Anterior cingulate cortex (tissue), 58 donors: ENCODE results near the gene PALB2.
"Not testable (repeated sequence)": the region's sequence is repeated elsewhere in the genome, so short reads cannot be mapped to it uniquely, and the experiment has no call there.

Experiments used
- DNase-seq, 58 donors: peaks; one replicate each; lab custom pipeline; 2025; lab: John Stamatoyannopoulos, UW

PALB2 gene

DNA sequence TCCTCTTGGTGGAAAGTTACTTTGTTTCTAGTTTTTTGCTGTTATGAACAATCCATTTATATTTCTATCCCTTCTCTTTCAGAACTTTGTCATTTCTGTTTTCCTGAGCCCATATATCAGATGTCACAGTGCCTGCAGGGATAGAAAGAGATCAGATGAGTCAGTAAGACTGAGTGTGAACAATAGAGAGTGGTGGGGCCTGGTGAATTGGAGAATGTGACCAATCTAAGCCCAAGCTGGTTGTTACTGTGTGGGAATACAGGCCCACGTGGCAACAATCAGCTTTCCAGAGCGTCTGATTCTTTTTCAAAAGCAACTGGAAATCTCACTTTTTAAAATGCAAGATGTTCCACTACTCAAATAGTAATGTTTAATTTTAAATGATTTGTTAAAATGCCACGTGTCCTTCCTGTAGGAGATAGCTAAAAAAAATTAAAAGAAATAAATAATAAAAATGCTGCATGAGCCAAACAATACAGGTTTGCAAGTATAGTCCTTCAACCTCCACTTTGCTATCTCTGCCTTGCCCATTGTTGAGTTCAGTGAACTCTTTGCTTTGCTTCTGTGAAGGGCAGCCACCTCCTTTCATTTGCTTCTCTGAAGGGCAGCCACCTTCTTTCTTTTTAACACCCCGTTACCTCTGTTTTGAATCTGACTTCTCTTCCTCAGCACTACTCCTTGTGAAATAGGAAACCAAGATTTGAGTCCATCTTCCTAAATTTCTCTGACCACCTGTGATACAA is 9.7 kb upstream of the PALB2 start:
- DNase-seq, result peak in 10 of 58 donors; percentile 0 to 20 (median 6)

DNA sequence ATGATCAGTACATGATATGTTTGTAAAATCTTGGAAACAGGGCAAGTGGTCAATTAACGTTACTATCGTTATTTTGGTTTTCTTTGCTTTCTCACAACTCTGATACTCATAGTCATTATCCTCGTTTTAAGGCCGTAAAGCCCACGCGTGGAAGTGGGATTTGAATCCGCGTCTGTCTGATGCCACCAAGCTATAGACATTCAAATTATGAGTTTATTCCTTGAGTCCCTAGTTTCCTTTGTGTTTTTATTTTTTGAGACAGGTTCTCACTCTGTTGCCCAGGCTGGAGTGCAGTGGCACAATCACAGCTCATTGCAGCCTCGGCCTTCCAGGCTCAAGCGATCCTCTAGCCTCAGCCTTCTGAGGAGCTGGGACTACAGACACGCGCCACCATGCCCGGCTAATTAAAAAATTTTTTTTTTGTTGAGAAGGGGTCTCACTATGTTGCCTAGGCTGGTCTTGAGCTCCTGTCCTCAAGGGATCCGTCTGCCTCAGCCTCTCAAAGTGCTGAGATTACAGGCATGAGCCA is 1.2 kb upstream of the PALB2 start:
- no peak for DNase-seq

DNA sequence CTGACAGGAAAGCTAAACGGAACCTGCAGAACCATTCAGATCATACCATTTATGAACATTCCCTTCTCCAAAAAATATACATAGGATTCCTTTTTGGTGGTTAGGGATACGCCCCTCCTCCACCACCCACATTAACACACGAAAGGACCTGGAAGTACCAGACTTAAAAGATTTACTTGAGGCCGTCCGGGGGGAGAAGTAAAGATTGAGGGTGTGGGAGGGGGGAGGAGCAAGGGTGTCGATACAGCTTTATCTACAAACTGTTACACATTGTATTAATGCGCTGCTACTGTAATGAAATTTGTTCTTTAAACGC is 537 bp downstream of the PALB2 start:
- DNase-seq, result no peak

DNA sequence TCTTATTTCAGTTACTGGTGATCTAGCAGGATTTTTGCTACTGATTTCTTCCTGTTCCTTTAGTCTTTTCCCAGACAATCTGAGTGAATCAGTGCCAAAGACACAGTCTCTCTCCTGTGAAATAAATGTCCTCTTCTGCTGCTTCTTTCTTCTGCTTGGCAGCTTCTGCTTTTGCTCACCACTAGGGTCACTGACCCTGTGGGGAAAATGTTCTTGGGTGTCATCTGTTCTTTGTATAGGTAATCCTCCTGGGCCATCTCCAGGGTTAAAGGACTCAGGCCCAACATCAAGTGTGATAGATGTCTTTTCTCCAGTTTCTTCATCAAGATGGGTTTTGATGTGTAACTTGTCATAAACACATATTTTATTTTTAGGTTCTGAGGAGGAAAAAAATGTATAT is 5.2 kb downstream of the PALB2 start:
- no peak for DNase-seq

DNA sequence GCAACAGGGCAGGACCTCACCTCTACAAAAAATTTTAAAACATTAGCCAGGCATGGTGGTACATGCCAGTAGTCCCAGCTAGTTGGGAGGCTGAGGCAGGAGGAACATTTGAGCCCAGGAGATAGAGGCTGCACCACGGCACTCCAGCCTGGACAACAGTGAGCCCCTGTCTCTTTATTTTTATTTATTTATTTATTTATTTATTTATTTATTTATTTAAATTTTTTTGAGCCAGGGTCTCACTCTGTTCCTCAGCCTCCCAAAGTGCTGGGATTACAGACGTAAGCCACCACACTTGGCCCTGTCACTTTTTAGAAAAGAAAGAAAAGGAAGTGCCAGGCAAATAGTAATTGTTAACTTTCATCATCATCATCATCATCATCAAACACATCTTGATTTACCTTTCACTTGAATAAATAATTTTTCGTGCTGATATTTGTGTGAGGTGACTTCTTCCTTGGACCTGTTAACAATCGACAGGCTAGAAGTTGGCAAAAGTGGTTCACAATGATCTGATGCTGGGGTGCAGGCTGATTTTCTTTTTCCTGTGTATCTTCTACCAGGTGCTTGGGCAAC is 6.6 kb downstream of the PALB2 start:
- no peak for DNase-seq

DNA sequence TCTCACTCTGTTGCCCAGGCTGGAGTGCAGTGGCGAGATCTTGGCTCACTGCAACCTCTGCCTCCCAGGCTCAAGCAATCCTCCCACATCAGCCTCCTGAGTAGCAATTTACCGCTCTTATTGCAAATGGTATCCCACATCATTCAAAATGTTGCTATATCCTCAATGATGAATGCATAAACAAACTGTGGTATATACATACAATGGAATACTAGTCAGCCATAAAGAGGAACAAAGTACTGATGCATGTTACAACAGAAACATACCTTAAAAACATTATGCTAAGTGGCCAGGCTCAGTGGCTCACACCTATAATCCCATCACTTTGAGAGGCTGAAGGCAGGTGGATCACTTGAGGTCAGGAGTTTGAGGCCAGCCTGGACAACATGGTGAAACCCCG is 9.2 kb downstream of the PALB2 start:
- not testable (repeated sequence) for DNase-seq

DNA sequence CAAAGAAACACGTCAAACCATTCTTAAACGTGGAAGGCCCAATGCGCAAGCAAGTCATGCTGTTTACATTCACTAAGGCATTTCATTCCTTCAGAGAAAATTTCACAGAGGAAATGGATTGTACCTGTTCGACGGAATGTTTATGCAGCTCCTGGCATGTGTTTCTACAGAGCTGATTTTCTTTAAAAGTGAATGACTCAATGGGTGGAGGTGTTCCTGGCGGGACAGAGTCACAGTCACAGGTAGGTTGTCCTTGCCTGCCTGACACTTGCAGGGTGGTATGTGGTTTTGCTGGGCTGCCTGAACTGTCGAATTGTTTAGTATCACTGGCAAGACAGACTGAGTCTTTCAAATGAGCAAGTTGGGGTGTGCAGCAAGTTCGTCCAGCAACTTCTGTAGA is 11.6 kb downstream of the PALB2 start:
- DNase-seq, result no peak

DNA sequence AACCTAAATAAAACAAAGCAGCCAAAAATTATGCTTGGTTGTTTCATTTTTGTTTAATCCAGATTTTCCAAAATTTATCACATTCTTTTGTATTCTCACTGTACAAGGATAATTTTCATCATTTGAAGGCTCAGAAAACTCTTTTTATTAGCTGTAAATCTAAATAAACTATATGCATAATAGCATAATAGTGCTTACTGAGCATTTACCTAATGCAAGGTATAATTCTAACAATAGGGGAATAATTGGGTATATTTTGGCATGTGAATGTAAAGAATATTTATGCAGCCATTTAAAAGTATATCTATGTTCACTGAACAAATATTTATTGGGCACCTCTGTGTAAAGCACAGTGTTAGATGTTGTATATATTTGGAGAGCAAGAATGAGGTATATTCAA is 17.0 kb downstream of the PALB2 start:
- no peak for DNase-seq

DNA sequence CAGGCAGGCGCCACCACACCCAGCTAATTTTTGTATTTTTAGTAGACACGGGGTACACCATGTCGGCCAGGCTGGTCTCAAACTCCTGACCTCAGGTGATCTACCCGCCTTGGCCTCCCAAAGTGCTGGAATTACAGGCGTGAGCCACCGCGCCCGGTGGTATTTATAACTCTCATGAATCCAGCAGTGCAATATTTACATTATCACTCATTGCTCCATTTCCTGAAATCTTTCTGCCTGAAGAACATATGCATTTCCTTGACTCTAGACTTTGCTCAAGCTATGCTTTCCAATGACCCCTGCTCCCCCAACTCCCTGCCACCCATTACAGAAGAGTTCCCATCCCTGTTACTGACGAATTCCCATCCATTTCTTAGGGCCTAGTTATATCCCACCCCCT is 25.3 kb downstream of the PALB2 start:
- no peak for DNase-seq

DNA sequence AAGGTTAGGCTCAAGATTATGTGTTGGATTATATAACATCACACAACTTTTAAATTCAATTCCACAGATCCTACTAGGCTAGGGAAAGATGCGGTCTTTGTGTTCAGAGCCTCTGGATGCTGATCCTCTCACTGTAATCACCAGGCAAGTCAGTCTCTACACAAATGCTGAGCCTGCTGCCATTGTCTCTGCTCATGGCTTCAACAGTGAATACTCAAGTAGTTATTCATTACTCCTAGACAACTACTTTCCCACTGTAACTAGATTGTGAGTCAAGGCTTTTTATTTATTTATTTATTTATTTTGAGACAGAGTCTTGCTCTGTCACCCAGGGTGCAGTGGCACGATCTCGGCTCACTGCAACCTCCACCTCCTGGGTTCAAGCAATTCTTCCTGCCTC is 29.2 kb downstream of the PALB2 start:
- no peak for DNase-seq

DNA sequence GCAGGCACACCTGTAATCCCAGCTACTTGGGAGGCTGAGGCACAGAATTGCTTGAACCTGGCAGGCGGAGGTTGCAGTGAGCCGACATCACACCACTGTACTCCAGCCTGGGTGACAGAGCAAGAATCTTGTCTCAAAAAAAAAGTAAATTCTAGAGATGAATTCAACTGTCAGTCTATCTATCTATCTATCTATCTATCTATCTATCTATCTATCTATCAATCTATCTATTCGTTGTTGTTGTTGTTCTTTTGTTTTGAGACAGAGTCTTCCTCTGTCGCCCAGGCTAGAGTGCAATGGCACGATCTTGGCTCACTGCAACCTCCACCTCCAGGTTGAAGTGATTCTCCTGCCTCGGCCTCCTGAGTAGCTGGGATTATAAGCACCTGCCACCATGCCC is 30.2 kb downstream of the PALB2 start:
- DNase-seq, result not testable (repeated sequence)

DNA sequence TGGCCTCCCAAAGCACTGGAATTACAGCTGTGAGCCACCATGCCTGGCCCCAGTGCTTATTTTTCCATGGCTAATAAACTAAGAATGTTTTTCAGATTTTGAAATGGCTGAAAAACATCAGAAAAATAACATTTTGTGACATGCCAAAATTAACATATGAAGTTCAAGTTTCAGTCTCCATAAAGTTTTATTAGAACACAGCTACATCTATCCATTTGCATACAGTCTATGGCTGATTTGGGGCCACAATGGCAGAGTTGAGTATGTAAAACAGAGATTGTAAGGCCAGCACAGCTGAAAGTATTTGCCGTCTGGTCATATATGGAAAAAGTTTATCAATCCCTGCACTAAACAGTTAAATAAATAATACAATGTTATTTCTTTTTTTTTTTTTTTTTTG is 31.2 kb downstream of the PALB2 start:
- no peak for DNase-seq

DNA sequence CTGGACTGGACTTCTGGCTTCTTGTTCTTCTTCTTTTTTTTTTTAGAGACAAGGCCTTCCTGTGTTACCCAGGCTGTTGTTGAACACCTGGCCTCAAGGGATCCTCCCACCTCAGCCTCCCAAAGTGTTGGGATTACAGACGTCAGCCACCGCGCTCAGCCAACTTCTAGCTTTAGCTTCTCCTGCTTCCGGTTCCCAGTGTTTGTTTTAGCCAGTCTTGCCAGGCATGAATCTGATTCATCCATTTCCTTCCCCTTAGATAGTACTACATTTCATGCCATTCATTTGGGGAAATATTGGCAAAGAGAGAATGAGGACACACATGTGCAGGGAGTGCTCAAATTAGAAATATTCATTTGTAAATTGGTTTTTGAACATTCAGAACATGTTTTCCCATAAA is 32.9 kb downstream of the PALB2 start:
- no peak for DNase-seq

DNA sequence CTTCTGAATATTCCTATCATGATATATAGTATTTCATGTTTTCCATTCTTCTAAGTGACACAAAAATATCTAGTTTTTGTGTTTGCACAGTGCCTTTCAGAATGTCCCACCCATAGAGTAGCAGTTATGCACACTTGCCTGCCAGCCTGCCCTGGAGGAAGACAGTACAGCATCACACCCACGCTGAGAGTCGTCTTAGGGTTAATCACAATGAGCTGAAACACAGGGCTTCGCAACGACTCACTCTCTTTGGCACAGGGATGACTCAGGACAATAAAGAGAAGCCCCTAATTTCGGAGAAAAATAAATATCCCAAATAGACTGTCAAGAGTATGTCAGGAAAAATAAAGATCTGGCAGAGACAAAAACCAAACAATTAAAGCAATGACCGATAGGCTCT is 33.4 kb downstream of the PALB2 start:
- no peak for DNase-seq

DNA sequence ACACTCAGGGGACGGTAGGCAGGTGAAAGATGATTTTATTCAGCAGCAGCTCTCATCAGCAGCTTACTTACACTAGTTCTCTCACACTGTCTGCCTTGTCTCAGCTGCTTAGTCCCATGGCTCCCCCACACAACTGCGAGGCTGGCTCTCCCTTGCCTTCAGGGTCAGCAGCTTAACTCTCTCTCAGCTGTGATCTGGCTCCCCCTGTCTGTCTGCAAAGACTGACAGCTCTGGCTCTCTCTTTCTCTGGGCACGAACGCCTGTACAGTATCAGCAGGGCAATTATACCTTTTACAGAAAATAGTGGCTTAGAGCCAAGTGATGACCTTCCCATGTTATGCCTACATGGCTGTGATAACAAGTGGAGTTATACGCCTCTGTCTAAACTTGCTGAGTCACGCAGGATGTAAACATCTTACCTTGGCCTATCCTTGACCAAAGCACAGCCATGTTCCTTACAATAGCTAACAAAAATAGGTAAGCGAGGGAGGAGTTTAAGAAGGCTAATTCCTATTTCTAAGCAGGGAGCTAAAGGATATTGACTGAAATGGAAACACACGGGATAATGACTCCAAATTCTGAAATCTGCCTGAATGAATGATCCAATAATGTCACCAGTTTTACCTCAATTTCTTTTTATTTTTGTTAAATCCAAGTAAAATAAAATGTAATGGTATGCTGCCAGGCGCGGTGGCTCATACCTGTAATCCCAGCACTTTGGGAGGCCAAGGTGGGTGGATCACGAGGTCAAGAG is 43.9 kb downstream of the PALB2 start:
- DNase-seq, result peak in 1 of 58 donors; percentile 37

DNA sequence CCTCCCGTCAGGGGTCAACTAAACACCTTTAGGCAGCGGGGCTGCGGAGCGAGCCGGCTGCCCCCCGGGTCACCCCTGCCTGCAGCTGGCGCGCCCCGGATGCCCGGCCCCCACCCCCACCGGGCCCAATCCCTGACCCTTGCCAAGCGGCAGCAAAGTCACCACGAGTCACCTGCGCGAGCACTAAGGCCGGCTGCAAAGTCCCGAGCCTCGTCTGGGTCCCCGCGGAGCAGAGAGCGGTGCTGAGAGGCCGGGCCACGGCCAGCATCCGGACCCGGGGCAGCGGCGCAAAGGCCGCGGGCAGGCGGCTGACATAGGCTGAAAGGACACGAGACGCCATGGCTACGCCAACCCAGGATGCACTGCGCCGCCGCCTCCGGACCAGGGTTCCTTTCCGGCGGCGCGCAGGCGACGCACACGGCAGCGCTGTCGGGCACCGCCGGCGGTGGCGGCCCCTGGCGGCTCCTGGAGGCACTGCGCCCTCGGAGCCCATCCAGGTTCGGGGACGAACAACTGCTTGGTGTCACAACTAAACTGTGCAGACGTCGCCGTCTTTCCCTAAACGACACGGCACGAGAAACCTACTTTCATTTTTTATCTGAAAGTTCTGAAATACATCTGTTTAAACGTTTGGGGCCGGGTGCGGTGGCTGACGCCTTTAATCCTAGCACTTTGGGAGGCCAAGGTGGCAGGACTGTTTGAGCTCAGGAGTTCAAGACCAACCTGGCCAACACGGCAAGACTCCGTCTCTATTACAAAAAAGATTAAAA is 45.0 kb downstream of the PALB2 start, which contains the start of gene NDUFAB1:
Gene NDUFAB1, minus strand, starts transcription at position 366 of the 770 bp plus-strand sequence. Its CDS starts 26 bp downstream, at position 340.
- peak; percentile 21 to 91 (median 80) for DNase-seq

DNA sequence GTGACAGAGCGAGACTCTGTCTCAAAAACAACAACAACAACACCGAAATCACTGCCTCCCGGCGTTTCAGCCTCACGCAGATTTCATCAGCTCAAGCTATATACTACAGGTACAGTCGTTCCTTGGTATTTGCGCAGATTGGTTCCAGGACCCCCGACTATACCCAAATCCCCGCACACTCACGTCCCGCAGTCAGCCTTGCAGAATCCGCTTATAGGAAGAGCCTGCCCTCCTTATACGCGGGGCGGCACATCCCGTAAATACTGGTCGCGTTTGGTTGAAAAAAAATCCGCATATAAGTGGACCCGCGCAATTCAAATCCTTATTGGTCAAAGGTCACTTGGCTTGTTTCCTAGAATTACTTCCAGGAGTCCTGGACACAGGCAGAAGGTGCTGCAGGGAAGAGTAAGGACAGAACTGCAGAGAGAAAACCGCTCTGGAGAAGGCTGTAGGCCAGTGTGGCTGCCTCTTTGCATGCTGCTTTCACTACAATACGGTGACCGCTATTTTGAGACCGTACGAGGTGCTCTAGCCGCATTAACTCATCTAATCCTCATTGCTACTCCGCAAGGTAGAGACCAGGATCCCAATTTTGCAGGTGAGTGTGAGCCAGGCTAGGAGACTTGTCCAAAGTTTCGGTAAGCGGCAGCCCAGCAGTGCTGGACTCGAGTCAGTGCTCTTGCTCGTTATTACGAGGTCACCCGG is 45.7 kb downstream of the PALB2 start:
- peak in 2 of 58 donors; percentile 35 to 38 for DNase-seq

DNA sequence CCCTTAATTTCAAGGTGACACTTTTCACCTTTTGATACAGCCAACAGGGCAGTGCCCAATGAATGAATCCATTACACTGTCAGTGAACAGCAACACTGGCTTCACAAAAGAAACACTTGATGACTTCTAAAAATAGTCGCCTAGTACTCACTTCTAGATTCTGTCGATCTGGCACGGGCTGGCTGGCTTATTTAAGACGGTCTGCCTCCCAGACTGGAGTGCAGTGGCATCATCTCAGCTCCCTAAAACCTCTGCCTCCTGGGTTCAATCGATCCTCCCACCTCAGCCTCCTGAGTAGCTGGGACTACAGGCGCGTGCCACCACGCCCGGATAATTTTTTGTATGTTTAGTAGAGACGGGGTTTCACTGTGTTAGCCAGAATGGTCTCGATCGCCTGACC is 46.9 kb downstream of the PALB2 start:
- no peak for DNase-seq

DNA sequence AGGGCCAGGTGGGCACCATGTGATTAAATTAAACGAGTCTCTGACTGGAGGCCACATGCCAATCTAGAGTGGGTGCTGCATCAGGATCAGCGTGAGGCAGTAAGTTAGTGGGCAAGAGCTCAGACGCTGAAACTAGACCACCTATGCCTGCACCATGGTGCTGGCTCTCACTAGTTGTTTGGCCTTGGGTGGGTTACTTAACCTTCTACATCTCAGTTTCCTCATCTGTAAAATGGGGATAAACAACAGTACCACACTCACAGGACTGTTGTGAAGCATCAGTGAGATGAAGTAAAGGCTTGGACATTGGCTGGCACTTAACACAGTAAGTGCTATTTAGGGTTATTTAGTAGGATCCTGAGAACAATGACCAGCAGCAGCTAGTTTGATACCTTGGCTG is 50.9 kb downstream of the PALB2 start:
- DNase-seq, result no peak

DNA sequence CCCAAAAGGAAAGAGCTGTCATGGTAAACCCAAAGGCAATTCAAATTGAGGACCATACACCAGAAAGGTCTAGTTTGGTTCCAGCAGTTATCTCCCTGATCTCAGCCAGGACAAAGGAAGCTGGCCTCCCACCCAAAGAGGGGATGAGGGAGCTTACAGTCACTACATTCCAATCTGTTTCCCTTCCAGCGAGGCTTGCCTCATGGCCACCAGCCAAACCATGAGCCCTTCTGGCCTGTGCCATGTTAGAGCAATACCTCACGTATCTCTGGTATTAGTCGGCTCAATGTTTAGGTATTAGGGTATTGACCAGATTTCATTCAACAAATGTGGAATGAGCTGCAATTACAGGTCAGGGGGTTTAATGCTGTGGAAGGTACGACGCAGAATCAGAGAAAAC is 53.4 kb downstream of the PALB2 start:
- no peak for DNase-seq
